Thoracic aorta (tissue), 2 donors: Measurements from ENCODE around the gene VPS13C. TPM values are rescaled to one million over a fixed set of nuclear protein-coding genes. Genes with fewer than 3 reads are reported as not detected.

Experiments used
- ATAC-seq: fragments of 150-250 bp; one replicate; pipeline ENCODE4 v1.8.0; 2017; ENCODE audit warnings: low read depth; ENCODE audit not compliant: insufficient number of reproducible peaks, low FRiP score
- DNase-seq: peaks from one replicate; pipeline ENCODE4 v3.0.0-alpha.2; 2020; ENCODE audit warnings: low spot score
- H3K27ac ChIP-seq, 2 donors: fragments of 200-600 bp; sonication (generic); 1 replicate in 1 of 2; 2 replicates in 1 of 2; pipeline ENCODE4 v1.5.1; 2016; ENCODE audit warnings: mild to moderate bottlenecking in 2 of 2, moderate library complexity in 2 of 2
- H3K27me3 ChIP-seq: fragments of 200-600 bp; sonication (generic); replicated peaks from 2 replicates; pipeline ENCODE4 v1.6.0; 2016; ENCODE audit warnings: mild to moderate bottlenecking; ENCODE audit not compliant: insufficient read depth
- H3K36me3 ChIP-seq: fragments of 200-600 bp; sonication (generic); one replicate; pipeline ENCODE4 v1.5.1; 2016
- H3K4me1 ChIP-seq, 2 donors: fragments of 200-600 bp; sonication (generic); 1 replicate in 1 of 2; 2 replicates in 1 of 2; pipeline versions ENCODE4 v1.5.1 to v1.6.0; 2016; ENCODE audit warnings: low read depth in 2 of 2, mild to moderate bottlenecking in 1 of 2; ENCODE audit not compliant: control insufficient read depth in 1 of 2
- H3K4me3 ChIP-seq: fragments of 200-600 bp; sonication (generic); 2 replicates; pipeline ENCODE4 v1.5.1; 2016; ENCODE audit warnings: mild to moderate bottlenecking
- H3K9me3 ChIP-seq: fragments of 200-600 bp; sonication (generic); 2 replicates; pipeline ENCODE4 v1.5.1; 2016
- CTCF ChIP-seq: fragments of 200-600 bp; sonication (generic); IDR thresholded peaks from one replicate; pipeline ENCODE4 v1.5.1; 2019; ENCODE audit warnings: antibody characterized with exemption
- total RNA-seq, 2 donors: library from RNA; depleted of rRNA; stranded (reverse); fragments of >200 nt; gene quantifications; one replicate each; pipeline versions ENCODE4 v1.1.0 to v1.2.3, GENCODE V29; 2016

VPS13C gene
- total RNA-seq, 2 donors from 2014 or later: 93.3 to 99.0 TPM

GRCh38 chr15:61815356-61816083 lies 244.7 kb downstream of the VPS13C start:
- Histone ChIP-seq H3K27me3 (no peaks in the 10 kb centered on the region), H3K4me1 (no peaks in the 10 kb centered on the region), H3K36me3 (no peaks in the 10 kb centered on the region), H3K27ac (no peak overlapping the region), H3K9me3 (no peaks in the 10 kb centered on the region), H3K4me3 (no peak overlapping the region)
- DNase-seq (no peak), ATAC-seq (no peak)
- no peak for TF ChIP-seq CTCF

GRCh38 chr15:61812476-61812875 lies 247.8 kb downstream of the VPS13C start:
- no peaks in the 10 kb centered on the region for H3K36me3 ChIP-seq
- ATAC-seq: no peak
- H3K4me1 ChIP-seq: no peaks in the 10 kb centered on the region
- H3K4me3 ChIP-seq: no peak overlapping the region
- H3K27ac ChIP-seq: no peak overlapping the region
- H3K27me3 ChIP-seq: no peaks in the 10 kb centered on the region
- no peak for TF ChIP-seq CTCF
- DNase-seq: no peak
- no peaks in the 10 kb centered on the region for H3K9me3 ChIP-seq

- H3K27ac ChIP-seq: no peak overlapping the region
- no peak overlapping the region for H3K4me3 ChIP-seq
- H3K27me3 ChIP-seq: no peaks in the 10 kb centered on the region
- H3K36me3 ChIP-seq: no peaks in the 10 kb centered on the region
- no peaks in the 10 kb centered on the region for H3K9me3 ChIP-seq
- H3K4me1 ChIP-seq: no peaks in the 10 kb centered on the region
- no peak for TF ChIP-seq CTCF
- ATAC-seq (no peak), DNase-seq (no peak)
These were observed 248.3 kb downstream of the VPS13C start for GRCh38 chr15:61811952-61812351.

GRCh38 chr15:61809216-61809615 lies 251.0 kb downstream of the VPS13C start:
- DNase-seq (no peak), ATAC-seq (no peak)
- no peak for TF ChIP-seq CTCF
- H3K4me3 ChIP-seq: no peak overlapping the region
- no peaks in the 10 kb centered on the region for H3K4me1 ChIP-seq
- H3K27ac ChIP-seq: no peak overlapping the region
- no peaks in the 10 kb centered on the region for H3K36me3 ChIP-seq
- no peaks in the 10 kb centered on the region for H3K9me3 ChIP-seq
- H3K27me3 ChIP-seq: no peaks in the 10 kb centered on the region

- no peak for TF ChIP-seq CTCF
- H3K4me1 ChIP-seq: no peaks in the 10 kb centered on the region
These were observed 252.8 kb downstream of the VPS13C start for GRCh38 chr15:61807281-61807929.

More at GRCh38 chr15:61807281-61807929, 252.8 kb downstream of the VPS13C start:
- Histone ChIP-seq H3K36me3 (no peaks in the 10 kb centered on the region), H3K9me3 (no peaks in the 10 kb centered on the region), H3K27me3 (no peaks in the 10 kb centered on the region), H3K4me3 (no peak overlapping the region), H3K27ac (no peak overlapping the region)
- no peak for ATAC-seq
- no peak for DNase-seq

Other genes starting within 250 kb of the VPS13C start
- gene C2CD4A, start 6.5 kb upstream of the VPS13C start, total RNA-seq: 1 to 10 TPM in 1 of 2 donors, not detected in 1; 1.8 TPM
- 10 to 100 TPM in 1 of 2 donors, 1 to 10 TPM in 1; 8.0 to 42.1 TPM for gene C2CD4B, start 104.8 kb upstream of the VPS13C start, total RNA-seq